Neutrophil (primary cell): ENCODE results near the gene ARMC5.
"Not testable (repeated sequence)": the region's sequence is repeated elsewhere in the genome, so short reads cannot be mapped to it uniquely, and the experiment has no call there.

Experiments used
- H3K27ac ChIP-seq: fragments of 200-600 bp; sonication (generic); 2 replicates; pipeline ENCODE4 v1.5.1; 2016; ENCODE audit warnings: mild to moderate bottlenecking, moderate library complexity
- H3K27me3 ChIP-seq: fragments of 200-600 bp; sonication (generic); 2 replicates; pipeline ENCODE4 v1.6.0; 2016; ENCODE audit warnings: mild to moderate bottlenecking
- H3K36me3 ChIP-seq: fragments of 200-600 bp; sonication (generic); 2 replicates; pipeline ENCODE4 v1.5.1; 2017
- H3K4me1 ChIP-seq, 2 experiments: fragments of 200-600 bp in 1 of 2; sonication (generic) in 1 of 2; 1 replicate in 1 of 2; 2 replicates in 1 of 2; pipeline versions ENCODE4 v1.5.1 to v1.6.1; 2013 to 2016; ENCODE audit warnings: low read depth in 1 of 2, low read length in 1 of 2, mild to moderate bottlenecking in 1 of 2, moderate library complexity in 1 of 2; ENCODE audit not compliant: control insufficient read depth in 1 of 2, insufficient read depth in 1 of 2
- H3K4me3 ChIP-seq, 2 experiments: fragments of 200-600 bp in 1 of 2; sonication (generic) in 1 of 2; 1 replicate in 1 of 2; 2 replicates in 1 of 2; pipeline ENCODE4 v1.5.1; 2013 to 2016; ENCODE audit warnings: low read depth in 1 of 2, low read length in 1 of 2, mild to moderate bottlenecking in 1 of 2, moderate library complexity in 1 of 2
- H3K9me3 ChIP-seq: fragments of 200-600 bp; sonication (generic); 2 replicates; pipeline ENCODE4 v1.5.1; 2016
- CTCF ChIP-seq: fragments of 200-600 bp; sonication (generic); IDR thresholded peaks from 2 replicates; pipeline ENCODE4 v1.5.1; 2016; ENCODE audit warnings: antibody characterized with exemption

The ARMC5 gene

GRCh38 chr16:31413943-31414342 is 45.4 kb upstream of the ARMC5 start:
- H3K4me1 ChIP-seq, result no peaks in the 10 kb centered on the region
- TF ChIP-seq CTCF, result no peak

GRCh38 chr16:31414706-31415105 is 44.6 kb upstream of the ARMC5 start:
- Histone ChIP-seq H3K4me1 (no peaks in the 10 kb centered on the region), H3K9me3 (no peaks in the 10 kb centered on the region), H3K4me3 (no peak overlapping the region), H3K27ac (no peak overlapping the region), H3K27me3 (peaks cover 9% of the 10 kb centered on the region), H3K36me3 (no peaks in the 10 kb centered on the region)
- no peak for TF ChIP-seq CTCF

More at GRCh38 chr16:31413943-31414342, 45.4 kb upstream of the ARMC5 start:
- H3K27ac ChIP-seq, result no peak overlapping the region
- H3K9me3 ChIP-seq, result no peaks in the 10 kb centered on the region
- no peak overlapping the region for H3K4me3 ChIP-seq
- H3K36me3 ChIP-seq, result no peaks in the 10 kb centered on the region
- H3K27me3 ChIP-seq, result peaks cover 9% of the 10 kb centered on the region

DNA sequence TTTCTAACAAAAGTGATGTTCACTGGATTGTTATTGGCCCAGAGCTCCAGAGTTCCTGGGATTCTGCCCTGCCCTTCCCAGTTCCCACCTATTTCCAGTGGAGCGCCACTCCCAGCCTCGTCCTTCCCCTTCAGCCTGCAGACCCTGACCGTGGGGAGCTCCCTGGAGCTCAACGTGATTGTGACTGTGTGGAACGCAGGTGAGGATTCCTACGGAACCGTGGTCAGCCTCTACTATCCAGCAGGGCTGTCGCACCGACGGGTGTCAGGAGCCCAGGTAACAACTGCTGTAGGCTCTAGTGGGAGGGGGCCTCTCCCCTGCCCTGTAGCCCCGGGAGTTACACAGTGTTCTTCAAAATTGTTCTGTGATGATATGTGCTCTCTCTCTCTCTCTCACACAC is 42.9 kb upstream of the ARMC5 start:
- peaks cover 9% of the 10 kb centered on the region for H3K27me3 ChIP-seq
- H3K4me1 ChIP-seq, result no peaks in the 10 kb centered on the region
- no peak for TF ChIP-seq CTCF
- no peaks in the 10 kb centered on the region for H3K36me3 ChIP-seq
- no peak overlapping the region for H3K27ac ChIP-seq
- no peak overlapping the region for H3K4me3 ChIP-seq
- no peaks in the 10 kb centered on the region for H3K9me3 ChIP-seq

DNA sequence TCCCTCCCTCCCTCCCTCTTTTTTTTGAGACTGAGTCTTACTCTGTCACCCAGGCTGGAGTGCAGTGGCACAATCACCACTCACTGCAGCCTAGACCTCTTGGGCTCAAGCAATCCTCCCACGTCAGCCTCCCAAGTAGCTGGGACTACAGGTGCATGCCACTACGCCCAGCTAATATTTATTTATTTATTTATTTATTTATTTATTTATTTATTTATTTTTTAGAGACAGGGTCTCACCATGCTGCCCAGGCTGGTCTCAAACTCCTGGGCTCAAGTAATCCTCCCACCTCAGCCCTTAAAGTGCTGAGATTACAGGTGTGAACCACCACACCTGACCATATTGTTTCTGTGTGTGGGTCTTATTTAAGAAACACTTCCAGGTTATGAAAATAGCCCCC is 42.3 kb upstream of the ARMC5 start:
- H3K36me3 ChIP-seq, result not testable (repeated sequence)

GRCh38 chr16:31417916-31418315 is 41.4 kb upstream of the ARMC5 start:
- Histone ChIP-seq H3K9me3 (no peaks in the 10 kb centered on the region), H3K27ac (no peak overlapping the region), H3K4me1 (no peaks in the 10 kb centered on the region), H3K27me3 (peaks cover 5% of the 10 kb centered on the region), H3K36me3 (no peaks in the 10 kb centered on the region), H3K4me3 (no peak overlapping the region)
- no peak for TF ChIP-seq CTCF

More for the DNA sequence above, 42.3 kb upstream of the ARMC5 start:
- not testable (repeated sequence) for H3K27ac ChIP-seq, H3K27me3 ChIP-seq, H3K9me3 ChIP-seq, H3K4me1 ChIP-seq, H3K4me3 ChIP-seq

DNA sequence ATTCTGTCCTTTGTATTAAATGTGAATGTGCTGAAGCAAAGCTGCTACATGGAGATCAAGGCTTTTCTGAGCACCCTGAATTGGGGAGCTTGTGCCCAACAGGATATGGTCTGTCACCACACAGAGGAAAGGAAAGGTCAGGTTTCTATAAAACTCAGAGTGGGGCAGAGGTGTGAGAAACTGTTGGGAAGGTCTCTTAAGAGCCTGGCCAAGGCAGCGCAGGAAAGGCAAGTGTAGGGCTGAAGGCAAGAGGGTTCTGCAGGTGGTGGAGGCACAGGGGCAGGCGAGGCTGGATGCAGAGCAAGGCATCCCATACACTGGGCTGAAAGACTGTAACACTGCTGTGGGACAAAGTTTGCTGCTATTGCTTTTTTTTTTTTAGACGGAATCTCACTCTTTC is 39.3 kb upstream of the ARMC5 start:
- Histone ChIP-seq H3K27ac (no peak overlapping the region), H3K27me3 (no peaks in the 10 kb centered on the region), H3K9me3 (no peaks in the 10 kb centered on the region), H3K36me3 (no peaks in the 10 kb centered on the region), H3K4me3 (no peak overlapping the region), H3K4me1 (no peaks in the 10 kb centered on the region)
- TF ChIP-seq CTCF, result no peak
